Activated CD8-positive, alpha-beta T cell treated with anti-CD3 and anti-CD28 coated beads, Interleukin-2, amount 10 ng/mL, durations not matched to agents 7 days and 5 days (primary cell): ENCODE data around the gene DUSP9. TPM values are rescaled to one million over a fixed set of nuclear protein-coding genes. Genes with fewer than 3 reads are reported as not detected.
"Not testable (repeated sequence)": the region's sequence is repeated elsewhere in the genome, so short reads cannot be mapped to it uniquely, and the experiment has no call there.

Experiments
- ATAC-seq: fragments of 150-1000 bp; cut with Tn5 transposase; one replicate; pipeline ENCODE4 v1.10.0; 2021; ENCODE audit warnings: moderate library complexity
- CTCF ChIA-PET: fragments of 350-600 bp; sonication (Branson Sonifier 250); formaldehyde crosslinking; loops from one replicate; lab custom pipeline; 2021; ENCODE audit warnings: antibody characterized with exemption; lab: Charles Lee
- POLR2A ChIA-PET: fragments of 350-600 bp; sonication (Branson Sonifier 250); formaldehyde crosslinking; loops from one replicate; lab custom pipeline; 2021; ENCODE audit warnings: antibody characterized with exemption; lab: Charles Lee
- DNase-seq: peaks from one replicate; pipeline ENCODE4 v3.0.0-alpha.2; 2020
- H3K27ac Mint-ChIP-seq: one replicate; pipeline ENCODE4 v1.8.0; 2021; ENCODE audit warnings: mild to moderate bottlenecking, mixed read lengths
- H3K27me3 Mint-ChIP-seq: one replicate; pipeline ENCODE4 v1.8.0; 2021; ENCODE audit warnings: low read depth, mixed read lengths
- H3K36me3 Mint-ChIP-seq: one replicate; pipeline ENCODE4 v1.8.0; 2021; ENCODE audit warnings: low read depth, mixed read lengths
- H3K4me1 Mint-ChIP-seq: one replicate; pipeline ENCODE4 v1.8.0; 2021; ENCODE audit warnings: low read depth, mixed read lengths
- H3K4me3 Mint-ChIP-seq: one replicate; pipeline ENCODE4 v1.8.0; 2021; ENCODE audit warnings: mild to moderate bottlenecking, mixed read lengths
- H3K9me3 Mint-ChIP-seq: one replicate; pipeline ENCODE4 v1.8.0; 2022; ENCODE audit warnings: mixed read lengths; ENCODE audit not compliant: insufficient read depth
- total RNA-seq, 2 experiments: library from RNA; stranded (reverse); gene quantifications; one replicate each; pipeline ENCODE4 v1.2.3, GENCODE V29; 2021

DUSP9 gene
- total RNA-seq, 2 experiments from 2014 or later, result not detected

GRCh38 chrX:153687121-153688039 is 40.4 kb downstream of the DUSP9 start, which contains the start of gene SLC6A8:
Gene SLC6A8, plus strand, starts transcription at chrX:153687926. Its CDS starts 649 bp downstream, at chrX:153688575.
- Mint-ChIP-seq H3K4me3 (peak within 1 kb of the TSS; percentile 64), H3K27me3 (peaks cover 9% of the 10 kb centered on the region), H3K4me1 (no peaks in the 10 kb centered on the region), H3K36me3 (no peaks in the 10 kb centered on the region), H3K27ac (no peak within 1 kb of the TSS), H3K9me3 (no peaks in the 10 kb centered on the region)
- DNase-seq (peak; percentile 45), ATAC-seq (peak; percentile 60)
- CTCF ChIA-PET, result interaction anchor here (1.1 to 1.2 kb wide), 2 partner anchors 19 to 20 kb away, joined by 3 read pairs; no protein-coding TSS in a partner anchor
- POLR2A ChIA-PET, result no interaction called here

GRCh38 chrX:153688071-153688470 is 41.1 kb downstream of the DUSP9 start:
- no peaks in the 10 kb centered on the region for H3K4me1 Mint-ChIP-seq
- no peaks in the 10 kb centered on the region for H3K9me3 Mint-ChIP-seq
- H3K27ac Mint-ChIP-seq, result no peak overlapping the region
- peak; percentile 40 for ATAC-seq
- H3K36me3 Mint-ChIP-seq, result no peaks in the 10 kb centered on the region
- POLR2A ChIA-PET, result no interaction called here
- DNase-seq, result no peak
- CTCF ChIA-PET, result no interaction called here
- H3K27me3 Mint-ChIP-seq, result peaks cover 6% of the 10 kb centered on the region
- no peak overlapping the region for H3K4me3 Mint-ChIP-seq

GRCh38 chrX:153688506-153688905 is 41.5 kb downstream of the DUSP9 start:
- Mint-ChIP-seq H3K27me3 (peaks cover 6% of the 10 kb centered on the region), H3K36me3 (no peaks in the 10 kb centered on the region), H3K27ac (no peak overlapping the region), H3K4me3 (no peak overlapping the region), H3K4me1 (no peaks in the 10 kb centered on the region), H3K9me3 (no peaks in the 10 kb centered on the region)
- POLR2A ChIA-PET, result no interaction called here
- ATAC-seq (no peak), DNase-seq (no peak)
- CTCF ChIA-PET, result no interaction called here

- Mint-ChIP-seq H3K27ac (no peak overlapping the region), H3K36me3 (no peaks in the 10 kb centered on the region), H3K9me3 (no peaks in the 10 kb centered on the region), H3K4me1 (no peaks in the 10 kb centered on the region), H3K4me3 (no peak overlapping the region), H3K27me3 (peaks cover 6% of the 10 kb centered on the region)
- DNase-seq, result no peak
- CTCF ChIA-PET, result no interaction called here
- POLR2A ChIA-PET, result no interaction called here
- no peak for ATAC-seq
Observed at GRCh38 chrX:153688911-153689590, 42.0 kb downstream of the DUSP9 start.

- H3K9me3 Mint-ChIP-seq, result no peaks in the 10 kb centered on the region
- H3K27ac Mint-ChIP-seq, result no peak overlapping the region
- H3K36me3 Mint-ChIP-seq, result peaks cover 2% of the 10 kb centered on the region
- DNase-seq, result no peak
- CTCF ChIA-PET, result no interaction called here
- no peaks in the 10 kb centered on the region for H3K4me1 Mint-ChIP-seq
- peaks cover 6% of the 10 kb centered on the region for H3K27me3 Mint-ChIP-seq
- no peak for ATAC-seq
- no peak overlapping the region for H3K4me3 Mint-ChIP-seq
- POLR2A ChIA-PET, result no interaction called here
Observed at GRCh38 chrX:153689654-153690465, 42.9 kb downstream of the DUSP9 start.

- POLR2A ChIA-PET, result no interaction called here
Observed at GRCh38 chrX:153690466-153690865, 43.5 kb downstream of the DUSP9 start.

GRCh38 chrX:153691032-153691827 is 44.2 kb downstream of the DUSP9 start:
- H3K4me3 Mint-ChIP-seq, H3K9me3 Mint-ChIP-seq, POLR2A ChIA-PET, H3K36me3 Mint-ChIP-seq, H3K27ac Mint-ChIP-seq, CTCF ChIA-PET, ATAC-seq, H3K27me3 Mint-ChIP-seq, H3K4me1 Mint-ChIP-seq, DNase-seq: not testable (repeated sequence)

More at GRCh38 chrX:153690466-153690865, 43.5 kb downstream of the DUSP9 start:
- H3K27me3 Mint-ChIP-seq, result peaks cover 6% of the 10 kb centered on the region
- DNase-seq (no peak), ATAC-seq (no peak)
- H3K9me3 Mint-ChIP-seq, result no peaks in the 10 kb centered on the region
- H3K4me3 Mint-ChIP-seq, result no peak overlapping the region
- H3K4me1 Mint-ChIP-seq, result no peaks in the 10 kb centered on the region
- CTCF ChIA-PET, result no interaction called here
- peaks cover 2% of the 10 kb centered on the region for H3K36me3 Mint-ChIP-seq
- H3K27ac Mint-ChIP-seq, result no peak overlapping the region

GRCh38 chrX:153692003-153692402 is 45.0 kb downstream of the DUSP9 start:
- ChIA-PET CTCF (no interaction called here), POLR2A (no interaction called here)
- H3K4me3 Mint-ChIP-seq, result no peak overlapping the region
- peaks cover 2% of the 10 kb centered on the region for H3K27me3 Mint-ChIP-seq
- no peak for ATAC-seq
- H3K9me3 Mint-ChIP-seq, result no peaks in the 10 kb centered on the region
- no peak overlapping the region for H3K27ac Mint-ChIP-seq
- H3K36me3 Mint-ChIP-seq, result peaks cover 5% of the 10 kb centered on the region
- no peak for DNase-seq
- H3K4me1 Mint-ChIP-seq, result no peaks in the 10 kb centered on the region

GRCh38 chrX:153692611-153693156 is 45.7 kb downstream of the DUSP9 start:
- no peak for DNase-seq
- Mint-ChIP-seq H3K27me3 (peaks cover 2% of the 10 kb centered on the region), H3K27ac (no peak overlapping the region), H3K36me3 (peaks cover 10% of the 10 kb centered on the region), H3K4me3 (no peak overlapping the region), H3K4me1 (no peaks in the 10 kb centered on the region), H3K9me3 (no peaks in the 10 kb centered on the region)
- ChIA-PET POLR2A (no interaction called here), CTCF (no interaction called here)
- ATAC-seq, result no peak

- ATAC-seq, result no peak
- Mint-ChIP-seq H3K4me1 (no peaks in the 10 kb centered on the region), H3K9me3 (no peaks in the 10 kb centered on the region), H3K27me3 (peaks cover 2% of the 10 kb centered on the region), H3K27ac (no peak overlapping the region), H3K36me3 (peaks cover 10% of the 10 kb centered on the region), H3K4me3 (no peak overlapping the region)
- POLR2A ChIA-PET, result no interaction called here
- DNase-seq, result no peak
- CTCF ChIA-PET, result no interaction called here
Observed at GRCh38 chrX:153693216-153694086, 46.4 kb downstream of the DUSP9 start.
